Astrocyte (in vitro differentiated cells and primary cell): ENCODE measurements around the gene MAN2A1.

ENCODE experiments used
- EZH2 ChIP-seq: IDR thresholded peaks from 2 replicates; pipeline ENCODE4 v1.6.1; 2012; ENCODE audit warnings: mild to moderate bottlenecking, low read length, inconsistent platforms; ENCODE audit not compliant: insufficient read depth
- TF ChIP-seq, protein P1 (sequence below): IDR thresholded peaks from 2 replicates; pipeline ENCODE4 v1.5.1; 2011; ENCODE audit warnings: low read depth, mild to moderate bottlenecking, inconsistent platforms, low read length, moderate library complexity; ENCODE audit not compliant: insufficient read depth

DNA sequence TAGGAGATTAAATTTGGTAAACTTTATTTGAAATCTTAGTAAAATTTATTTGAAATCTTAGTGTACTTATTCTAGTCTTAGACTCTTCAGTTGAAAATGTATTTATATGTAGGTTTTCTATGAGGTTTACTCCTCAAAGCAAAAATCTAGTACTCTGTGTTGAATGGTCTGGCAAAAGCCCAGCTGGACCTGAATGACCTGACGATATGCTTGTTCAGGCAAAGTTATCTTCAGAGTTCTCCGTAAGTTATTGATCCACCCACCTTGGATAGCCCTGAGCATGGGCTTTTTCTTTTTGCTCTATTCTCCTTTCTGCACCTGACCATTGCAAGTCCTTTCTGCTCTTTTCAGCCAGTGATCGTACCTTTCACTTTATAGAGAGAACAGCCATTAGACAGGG lies 158.4 kb downstream of the MAN2A1 start:
- TF ChIP-seq, protein P1, sequence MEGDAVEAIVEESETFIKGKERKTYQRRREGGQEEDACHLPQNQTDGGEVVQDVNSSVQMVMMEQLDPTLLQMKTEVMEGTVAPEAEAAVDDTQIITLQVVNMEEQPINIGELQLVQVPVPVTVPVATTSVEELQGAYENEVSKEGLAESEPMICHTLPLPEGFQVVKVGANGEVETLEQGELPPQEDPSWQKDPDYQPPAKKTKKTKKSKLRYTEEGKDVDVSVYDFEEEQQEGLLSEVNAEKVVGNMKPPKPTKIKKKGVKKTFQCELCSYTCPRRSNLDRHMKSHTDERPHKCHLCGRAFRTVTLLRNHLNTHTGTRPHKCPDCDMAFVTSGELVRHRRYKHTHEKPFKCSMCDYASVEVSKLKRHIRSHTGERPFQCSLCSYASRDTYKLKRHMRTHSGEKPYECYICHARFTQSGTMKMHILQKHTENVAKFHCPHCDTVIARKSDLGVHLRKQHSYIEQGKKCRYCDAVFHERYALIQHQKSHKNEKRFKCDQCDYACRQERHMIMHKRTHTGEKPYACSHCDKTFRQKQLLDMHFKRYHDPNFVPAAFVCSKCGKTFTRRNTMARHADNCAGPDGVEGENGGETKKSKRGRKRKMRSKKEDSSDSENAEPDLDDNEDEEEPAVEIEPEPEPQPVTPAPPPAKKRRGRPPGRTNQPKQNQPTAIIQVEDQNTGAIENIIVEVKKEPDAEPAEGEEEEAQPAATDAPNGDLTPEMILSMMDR, result no peak
- TF ChIP-seq EZH2, result no peak
